Fibroblast of lung (primary cell): ENCODE results near the gene C9orf72.

Source experiments
- CTCF ChIP-seq, 2 donors: IDR thresholded peaks in 1 of 2; conservative IDR thresholded peaks in 1 of 2; 1 replicate in 1 of 2; 2 replicates in 1 of 2; pipeline ENCODE4 v1.5.1; 2011 to 2012; ENCODE audit warnings: low read length in 2 of 2, control low read depth in 1 of 2, inconsistent platforms in 1 of 2, low read depth in 1 of 2, mild to moderate bottlenecking in 1 of 2
- EZH2 ChIP-seq: IDR thresholded peaks from 2 replicates; pipeline ENCODE4 v1.5.1; 2012; ENCODE audit warnings: low read length, control low read depth, mild to moderate bottlenecking; ENCODE audit errors: missing control alignments

- TF ChIP-seq CTCF (conservative IDR thresholded peaks at IDR 0.05 in 1 of 2, IDR thresholded peaks at IDR 0.05 in 1 of 2; ENCODE audit: low read depth in 1 of 2, low read length in 2 of 2): no peak
- TF ChIP-seq EZH2: no peak
Observed at GRCh38 chr9:27571011-27571410, 2.3 kb downstream of the C9orf72 start.
